GM12892 (cell line): Measurements from ENCODE around the gene CHST11.

ENCODE experiments used
- POLR2A ChIP-seq: IDR thresholded peaks from 2 replicates; pipeline ENCODE4 v1.6.1; 2011; ENCODE audit warnings: low read depth, low read length, control low read depth
- POLR2AphosphoS5 ChIP-seq: IDR thresholded peaks from 2 replicates; pipeline ENCODE4 v1.6.1; 2011; ENCODE audit warnings: low read depth, low read length, control low read depth

DNA sequence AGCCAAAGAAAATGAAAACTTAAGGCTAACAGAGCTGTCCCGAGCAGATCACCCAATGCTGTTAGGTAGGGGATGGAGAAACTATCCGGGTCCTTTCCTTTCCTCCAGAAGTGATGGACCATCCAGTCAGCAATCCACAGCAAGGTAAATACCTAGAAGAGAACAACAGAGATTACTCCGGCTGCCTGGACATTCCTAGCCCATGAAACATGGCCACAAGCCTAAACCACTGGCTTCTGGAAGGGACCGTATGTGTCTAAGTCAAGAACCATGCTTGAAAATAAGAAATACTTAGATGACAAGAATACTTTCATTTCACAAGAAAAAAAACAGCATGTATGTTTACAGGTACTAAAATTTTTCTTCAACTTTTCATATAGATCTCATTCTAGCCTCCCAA lies 348.4 kb downstream of the CHST11 start:
- TF ChIP-seq POLR2A (no peak), POLR2AphosphoS5 (no peak)
